Adipocyte (in vitro differentiated cells): ENCODE results near the gene ACY1.

Source experiments
- DNase-seq: peaks from one replicate; pipeline ENCODE4 v3.0.0-alpha.2; 2015; ENCODE audit warnings: low read depth
- H3K27me3 ChIP-seq: replicated peaks from 2 replicates; pipeline ENCODE4 v1.7.0; 2013; ENCODE audit warnings: mild to moderate bottlenecking, low read length, moderate library complexity; ENCODE audit not compliant: control insufficient read depth, insufficient read depth
- H3K36me3 ChIP-seq: 2 replicates; pipeline ENCODE4 v1.7.0; 2013; ENCODE audit warnings: low read length, mild to moderate bottlenecking, moderate library complexity; ENCODE audit not compliant: control insufficient read depth, insufficient read depth, severe bottlenecking
- H3K4me1 ChIP-seq: 2 replicates; pipeline ENCODE4 v1.7.0; 2013; ENCODE audit warnings: mild to moderate bottlenecking, low read length, moderate library complexity; ENCODE audit not compliant: control insufficient read depth, insufficient read depth
- H3K4me3 ChIP-seq: 2 replicates; pipeline ENCODE4 v1.7.0; 2013; ENCODE audit warnings: mild to moderate bottlenecking, low read length, moderate library complexity
- H3K9ac ChIP-seq: 2 replicates; pipeline ENCODE4 v1.7.0; 2013; ENCODE audit warnings: mild to moderate bottlenecking, low read length, moderate library complexity
- H3K9me3 ChIP-seq: 2 replicates; pipeline ENCODE4 v1.7.0; 2013; ENCODE audit warnings: mild to moderate bottlenecking, low read length, moderate library complexity; ENCODE audit not compliant: control insufficient read depth

ACY1 gene

DNA sequence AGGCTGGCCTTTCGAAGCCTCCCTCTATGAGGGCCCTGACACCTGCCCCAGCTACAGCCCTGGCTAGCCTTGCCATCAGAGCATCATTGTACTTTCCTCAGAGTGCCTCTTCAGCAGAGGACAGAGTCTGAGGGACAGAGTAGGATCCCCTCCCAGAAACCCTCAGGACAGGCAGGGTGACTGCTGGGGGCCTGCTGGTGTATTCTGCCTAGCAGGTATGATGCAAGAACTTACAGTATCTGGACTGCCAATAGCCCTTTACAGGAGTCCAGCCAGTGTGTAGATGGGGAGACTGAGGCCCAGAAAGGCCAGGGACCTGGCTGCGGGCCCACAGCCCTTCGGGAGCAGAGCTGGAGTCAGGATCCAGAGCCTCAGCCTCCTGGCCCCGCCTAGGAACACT, 54.0 kb downstream of the ACY1 start:
- no peak overlapping the region for H3K9ac ChIP-seq
- no peaks in the 10 kb centered on the region for H3K36me3 ChIP-seq
- no peak overlapping the region for H3K4me3 ChIP-seq
- no peaks in the 10 kb centered on the region for H3K4me1 ChIP-seq
- peaks cover 3% of the 10 kb centered on the region for H3K9me3 ChIP-seq
- no peaks in the 10 kb centered on the region for H3K27me3 ChIP-seq
- DNase-seq: no peak

DNA sequence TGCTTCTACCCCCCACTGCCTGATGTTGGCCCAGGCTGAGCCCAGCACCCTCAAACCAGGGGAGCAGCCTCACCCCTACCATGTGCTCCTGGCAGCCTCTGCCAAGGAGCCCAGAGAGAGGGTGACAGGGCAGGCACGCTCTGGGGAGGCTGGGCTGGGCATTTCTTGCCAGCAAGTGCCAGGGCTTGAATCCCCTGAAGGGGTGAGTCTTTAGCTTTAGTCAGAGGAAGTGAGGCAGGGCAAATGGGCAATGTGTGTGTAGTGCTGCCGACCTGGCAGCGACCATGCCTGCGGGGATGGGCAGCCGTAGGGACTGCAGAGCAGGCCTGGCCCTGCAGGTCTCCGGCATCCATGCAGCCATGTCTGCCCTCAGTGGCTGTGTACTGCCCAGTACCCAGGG, 54.9 kb downstream of the ACY1 start:
- DNase-seq: no peak
- H3K27me3 ChIP-seq: no peaks in the 10 kb centered on the region
- H3K9me3 ChIP-seq: peaks cover 2% of the 10 kb centered on the region

More for the DNA sequence above, 54.9 kb downstream of the ACY1 start:
- Histone ChIP-seq H3K9ac (no peak overlapping the region), H3K4me3 (no peak overlapping the region), H3K4me1 (no peaks in the 10 kb centered on the region), H3K36me3 (no peaks in the 10 kb centered on the region)
